Measurements from ENCODE around the gene OR6Y1. TPM values are rescaled to one million over a fixed set of nuclear protein-coding genes. Genes with fewer than 3 reads are reported as not detected.

Gene OR6Y1
- total and polyA plus RNA-seq, 2 experiments from 2014 or later: not detected

- H3K4me1 Mint-ChIP-seq: peaks cover 6% of the 10 kb centered on the region; the same call in 2 of the 3 replicates
- no peak for DNase-seq (ENCODE audit: low spot score)
- TF ChIP-seq STAT1 (IDR thresholded peaks at IDR 0.05; ENCODE audit: unreplicated experiment) (no peak), NANOG (IDR thresholded peaks at IDR 0.05; ENCODE audit: borderline replicate concordance) (no peak), CREB1 (CRISPR knock-in tag; IDR thresholded peaks at IDR 0.05; ENCODE audit: low read depth) (no peak), REST (IDR thresholded peaks at IDR 0.05; ENCODE audit: unreplicated experiment) (no peak), EZH2phosphoT487 (IDR thresholded peaks at IDR 0.05; ENCODE audit: unreplicated experiment) (no peak), ZNF114 (CRISPR knock-in tag; IDR thresholded peaks at IDR 0.05) (no peak), POLR2AphosphoS5 (IDR thresholded peaks at IDR 0.05; ENCODE audit: low read depth) (no peak), ETS1 (IDR thresholded peaks at IDR 0.05) (no peak), ZNF462 (CRISPR knock-in tag; IDR thresholded peaks at IDR 0.05) (no peak), CTCF (conservative IDR thresholded peaks at IDR 0.05; ENCODE audit: low read depth in 2 of 2) (no peak), ZNF331 (CRISPR knock-in tag; IDR thresholded peaks at IDR 0.05; ENCODE audit: low read depth) (no peak), JUNB (IDR thresholded peaks at IDR 0.05; ENCODE audit: unreplicated experiment) (no peak)
- no peaks in the 10 kb centered on the region for H3K27me3 Mint-ChIP-seq (ENCODE audit: insufficient read depth, low read depth, poor library complexity)
- Histone ChIP-seq H3K36me3 (ENCODE audit: insufficient read depth) (no peaks in the 10 kb centered on the region), H3K27me3 (ENCODE audit: insufficient read depth) (no peaks in the 10 kb centered on the region), H2AFZ (peak overlapping the region; percentile 34), H3K27ac (ENCODE audit: low read depth) (no peak overlapping the region), H3K79me2 (replicated peaks; ENCODE audit: insufficient read depth) (no peaks in the 10 kb centered on the region), H3K4me3 (no peak overlapping the region), H3K4me1 (ENCODE audit: insufficient read depth) (no peaks in the 10 kb centered on the region), H4K20me1 (replicated peaks; ENCODE audit: insufficient read depth) (no peaks in the 10 kb centered on the region), H3K4me2 (no peak overlapping the region), H3F3A (replicated peaks; ENCODE audit: low read depth) (no peaks in the 10 kb centered on the region), H3K9me2 (ENCODE audit: insufficient read depth) (no peaks in the 10 kb centered on the region)
- peaks cover under 1% of the 10 kb centered on the region; the same call in 2 of the 3 replicates for H3K9me3 Mint-ChIP-seq
- H3K36me3 Mint-ChIP-seq (ENCODE audit: low read depth): peaks cover 2% of the 10 kb centered on the region
- no peak for ATAC-seq
- H3K4me3 Mint-ChIP-seq: no peak overlapping the region
- H3K27ac Mint-ChIP-seq: peak overlapping the region; percentile 41; the same call in 1 of the 2 replicates
Observed at GRCh38 chr1:158507511-158507910, 46.7 kb downstream of the OR6Y1 start.

Measured in GM23338 (cell line).